ENCODE results near the gene NCKAP5.

NCKAP5 gene

DNA sequence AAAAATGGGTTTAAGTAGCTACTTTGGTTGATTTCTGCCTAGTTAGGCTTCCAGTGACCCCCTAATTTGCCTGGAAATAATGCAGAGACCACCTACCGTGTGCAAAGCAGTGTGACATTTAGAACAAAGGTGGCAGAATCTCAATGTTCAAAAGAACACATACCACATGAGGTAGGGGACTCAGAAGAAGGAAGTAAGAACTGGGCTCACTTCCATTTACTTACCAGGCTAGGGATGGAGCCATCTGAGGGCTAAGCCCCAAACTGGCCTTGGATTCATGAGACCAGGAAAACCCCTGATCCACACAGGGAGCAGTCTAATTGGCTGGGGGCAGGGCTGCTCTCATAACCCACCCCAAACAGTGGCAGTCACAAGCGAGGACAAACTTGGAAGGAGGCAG lies 190.7 kb downstream of the NCKAP5 start:
- DNase-seq: no peak

- no peak for DNase-seq
Measured at GRCh38 chr2:133377021-133377481, 191.2 kb downstream of the NCKAP5 start.

- no peak for DNase-seq
Measured at GRCh38 chr2:133374781-133375180, 193.5 kb downstream of the NCKAP5 start.

GRCh38 chr2:133371286-133371685 lies 197.0 kb downstream of the NCKAP5 start:
- DNase-seq: no peak

GRCh38 chr2:133369901-133370658 lies 198.2 kb downstream of the NCKAP5 start:
- DNase-seq: no peak

GRCh38 chr2:133365117-133365516 lies 203.1 kb downstream of the NCKAP5 start:
- DNase-seq: no peak

DNA sequence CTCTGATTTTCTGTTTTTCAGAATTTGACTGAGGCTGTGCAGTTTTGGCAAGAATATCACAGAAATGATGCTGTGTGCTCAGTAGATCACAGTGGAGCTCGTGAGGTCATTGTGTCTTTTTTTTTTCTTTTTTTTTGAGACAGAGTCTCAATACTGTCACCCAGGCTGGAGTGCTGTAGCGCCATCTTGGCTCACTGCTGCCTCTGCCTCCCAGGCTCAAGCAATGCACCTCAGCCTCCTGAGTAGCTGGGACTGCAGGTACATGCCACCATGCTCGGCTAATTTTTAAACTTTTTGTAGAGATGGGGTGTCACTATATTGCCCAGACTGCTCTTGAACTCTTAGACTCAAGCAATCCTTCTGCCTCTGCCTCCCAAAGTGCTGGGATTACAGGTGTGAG lies 203.6 kb downstream of the NCKAP5 start:
- no peak for DNase-seq

- no peak for DNase-seq
Measured at GRCh38 chr2:133363884-133364283, 204.4 kb downstream of the NCKAP5 start.

- no peak for DNase-seq
Measured at GRCh38 chr2:133362061-133362476, 206.2 kb downstream of the NCKAP5 start.

DNA sequence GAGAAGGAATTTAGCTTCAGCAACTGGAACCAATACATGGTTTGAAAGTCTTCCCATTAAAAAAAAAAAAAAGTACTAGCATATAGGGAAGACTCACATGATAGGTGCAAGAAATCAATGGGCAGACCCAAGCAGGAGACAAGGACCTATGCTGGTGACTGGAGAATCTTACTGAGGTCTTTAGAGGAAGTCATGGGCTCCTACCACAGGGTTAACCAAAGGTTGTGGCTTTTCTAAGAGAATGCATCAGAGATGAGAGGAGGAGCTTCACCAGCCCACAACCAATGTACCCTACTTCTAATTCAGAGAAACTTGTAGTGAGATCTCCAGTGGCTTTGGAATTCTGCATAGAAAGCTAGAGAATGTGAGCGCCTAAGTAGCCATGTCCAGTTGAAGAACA lies 207.4 kb downstream of the NCKAP5 start:
- DNase-seq: no peak

DNA sequence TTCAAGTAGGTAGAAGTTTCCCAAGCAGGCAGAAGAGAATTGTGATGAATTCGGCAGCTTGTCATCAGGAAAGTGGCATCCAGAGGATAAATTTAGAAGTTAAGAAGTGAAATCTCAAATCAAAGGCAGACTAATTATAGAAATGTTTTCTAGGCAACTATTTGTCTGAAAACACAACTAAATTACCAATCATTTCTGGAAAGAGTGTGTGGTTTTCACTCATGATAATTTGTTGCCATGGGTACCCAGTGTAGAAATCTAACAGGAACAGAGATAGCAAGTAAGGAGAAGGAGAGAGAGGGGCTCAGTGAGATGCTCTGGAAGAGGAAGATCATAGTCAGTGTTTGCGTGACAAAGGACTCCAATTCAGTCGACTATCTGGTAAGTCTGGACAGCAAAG lies 208.1 kb downstream of the NCKAP5 start:
- no peak for DNase-seq

DNA sequence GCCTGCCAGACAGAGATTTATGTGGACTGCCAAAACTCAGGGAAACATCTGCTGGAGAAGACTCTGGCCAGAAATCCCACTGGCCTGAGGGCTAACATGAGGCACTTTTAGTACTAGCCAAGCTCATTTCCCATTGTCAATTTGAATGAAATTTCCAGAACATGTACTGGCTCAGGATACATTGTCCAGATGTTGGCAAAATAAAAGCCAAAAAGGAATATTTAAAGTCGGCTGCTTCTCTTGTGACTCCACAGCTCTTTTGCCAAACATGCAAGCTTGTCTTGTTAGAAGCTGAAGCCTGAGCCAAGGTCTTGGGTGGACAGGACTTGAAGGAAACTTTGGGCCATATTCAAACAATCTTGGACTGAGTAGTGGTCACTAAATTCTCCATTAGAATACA lies 215.5 kb downstream of the NCKAP5 start:
- no peak for DNase-seq

DNA sequence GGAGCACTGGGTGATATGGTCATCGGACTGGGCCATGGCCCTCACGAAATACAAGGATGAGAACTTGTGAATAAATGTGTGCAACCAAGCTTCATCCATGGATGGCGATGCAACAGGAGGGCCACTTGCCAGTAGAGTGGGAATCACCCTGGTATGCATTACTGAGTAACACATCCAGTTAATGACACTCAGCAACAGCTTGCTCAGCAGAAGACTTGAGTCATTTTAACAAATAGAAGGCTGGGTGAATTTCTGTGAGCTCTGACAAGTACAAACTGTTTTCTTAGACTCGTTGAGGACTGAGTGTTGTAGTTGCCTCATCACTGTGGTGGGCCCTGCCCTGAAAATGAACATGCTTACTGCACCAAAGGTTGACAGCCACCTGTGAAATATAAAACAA lies 221.6 kb downstream of the NCKAP5 start:
- DNase-seq: no peak

GRCh38 chr2:133345638-133346037 lies 222.6 kb downstream of the NCKAP5 start:
- DNase-seq: no peak

GRCh38 chr2:133344849-133345248 lies 223.4 kb downstream of the NCKAP5 start:
- no peak for DNase-seq

DNA sequence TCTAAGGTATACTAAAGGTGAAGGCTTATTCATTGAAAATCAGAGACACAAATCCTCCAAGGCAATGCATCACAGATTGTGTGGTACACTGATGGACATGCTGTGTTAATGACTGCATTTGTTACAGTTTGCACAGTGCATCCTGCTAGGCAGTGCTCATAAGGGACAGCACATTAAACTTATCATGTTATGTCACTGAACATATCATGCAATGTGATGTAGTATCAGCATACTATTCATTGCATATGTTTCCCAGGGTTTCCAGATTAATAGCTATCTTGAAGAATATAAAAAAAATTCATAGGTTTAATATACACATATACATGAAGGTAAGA lies 225.3 kb downstream of the NCKAP5 start:
- DNase-seq: no peak

DNA sequence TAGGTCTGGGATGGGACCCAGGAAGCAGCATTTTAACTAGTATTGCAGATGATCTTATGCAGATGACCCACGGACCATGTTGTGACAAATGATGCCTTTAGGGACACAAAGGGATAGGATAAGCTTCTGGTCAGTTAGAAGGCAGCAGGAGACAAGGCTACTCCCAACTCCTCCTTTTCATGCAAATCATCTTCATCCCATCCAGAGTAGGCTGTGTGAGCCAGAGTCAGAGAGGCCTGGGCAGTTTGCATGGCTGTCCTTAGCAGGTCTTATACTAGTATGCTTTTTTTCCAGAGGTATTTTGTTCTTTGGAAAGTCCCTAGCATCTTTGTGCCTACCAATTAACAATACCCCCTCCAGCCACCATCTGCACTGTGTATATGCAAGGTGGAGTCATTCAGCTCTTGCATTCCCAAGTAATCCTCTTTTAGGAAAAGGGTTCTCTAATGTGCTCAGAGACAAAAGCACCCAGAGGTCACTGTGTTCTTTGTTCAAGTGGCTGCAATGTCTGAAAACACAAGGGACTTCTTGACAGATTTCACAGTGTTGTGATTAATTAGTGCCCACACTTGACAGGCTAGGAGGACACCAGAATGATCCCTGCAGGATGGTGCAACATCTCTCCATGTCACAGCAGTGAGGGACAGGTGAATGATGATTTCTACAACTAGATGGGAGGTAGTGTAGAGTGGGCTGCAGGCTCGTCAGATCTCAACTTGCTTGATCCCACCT lies 225.8 kb downstream of the NCKAP5 start:
- no peak for DNase-seq

GRCh38 chr2:133341575-133341974 lies 226.7 kb downstream of the NCKAP5 start:
- DNase-seq: no peak

- no peak for DNase-seq
Measured at GRCh38 chr2:133338224-133338623, 230.0 kb downstream of the NCKAP5 start.

DNA sequence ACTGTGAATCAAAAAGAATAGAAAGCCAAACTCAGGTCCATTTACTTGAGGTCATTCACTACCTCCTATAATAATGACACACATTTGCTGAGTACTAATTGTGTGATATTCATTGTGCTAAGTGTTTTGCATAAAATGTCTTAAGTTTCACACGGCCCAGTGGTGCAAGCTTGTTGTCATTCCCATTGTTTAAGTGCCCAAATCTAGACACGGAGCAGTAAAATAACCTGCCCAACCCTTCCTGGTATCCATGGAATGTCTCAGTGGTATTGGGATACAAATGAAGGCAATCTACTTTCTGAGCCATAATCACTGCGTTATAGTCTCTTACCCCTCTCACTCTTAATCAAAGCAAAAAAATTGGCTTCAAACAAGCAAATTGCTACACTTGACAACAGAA lies 233.3 kb downstream of the NCKAP5 start:
- DNase-seq: no peak

- DNase-seq: no peak
Measured at GRCh38 chr2:133333181-133333580, 235.1 kb downstream of the NCKAP5 start.

GRCh38 chr2:133331436-133331835 lies 236.8 kb downstream of the NCKAP5 start:
- peak; percentile 39 for DNase-seq

GRCh38 chr2:133326652-133327397 lies 241.4 kb downstream of the NCKAP5 start:
- no peak for DNase-seq

- no peak for DNase-seq
Measured at GRCh38 chr2:133324150-133324561, 244.1 kb downstream of the NCKAP5 start.

Data from NCI-H187 treated with DMSO at 0.1 percent for 48 hours (cell line).